ENCODE data around the gene ZNF787.

The ZNF787 gene

GRCh38 chr19:56089344-56089743 lies 31.8 kb downstream of the ZNF787 start:
- DNase-seq (ENCODE audit: extremely low read depth, low read depth) = no peak
- no peak overlapping the region for H3K4me3 ChIP-seq (replicated peaks; ENCODE audit: low read depth, low read length)
- TF ChIP-seq CTCF (IDR thresholded peaks at IDR 0.05; ENCODE audit: low read depth, low read length, missing control alignments) = no peak

- H3K4me3 ChIP-seq (replicated peaks; ENCODE audit: low read depth, low read length) = no peak overlapping the region
- TF ChIP-seq CTCF (IDR thresholded peaks at IDR 0.05; ENCODE audit: low read depth, low read length, missing control alignments) = no peak
- DNase-seq (ENCODE audit: extremely low read depth, low read depth) = no peak
These were observed 32.4 kb downstream of the ZNF787 start for GRCh38 chr19:56088497-56089215.

- TF ChIP-seq CTCF (IDR thresholded peaks at IDR 0.05; ENCODE audit: low read depth, low read length, missing control alignments) = no peak
- DNase-seq (ENCODE audit: extremely low read depth, low read depth) = no peak
- H3K4me3 ChIP-seq (replicated peaks; ENCODE audit: low read depth, low read length) = no peak overlapping the region
These were observed 33.2 kb downstream of the ZNF787 start for GRCh38 chr19:56087647-56088496.

GRCh38 chr19:56086671-56087430 lies 34.2 kb downstream of the ZNF787 start:
- no peak for TF ChIP-seq CTCF (IDR thresholded peaks at IDR 0.05; ENCODE audit: low read depth, low read length, missing control alignments)
- DNase-seq (ENCODE audit: extremely low read depth, low read depth) = no peak
- no peak overlapping the region for H3K4me3 ChIP-seq (replicated peaks; ENCODE audit: low read depth, low read length)

GRCh38 chr19:56085571-56086275 lies 35.4 kb downstream of the ZNF787 start:
- DNase-seq (ENCODE audit: extremely low read depth, low read depth) = no peak
- H3K4me3 ChIP-seq (replicated peaks; ENCODE audit: low read depth, low read length) = no peak overlapping the region
- no peak for TF ChIP-seq CTCF (IDR thresholded peaks at IDR 0.05; ENCODE audit: low read depth, low read length, missing control alignments)

GRCh38 chr19:56084835-56085536 lies 36.1 kb downstream of the ZNF787 start:
- H3K4me3 ChIP-seq (replicated peaks; ENCODE audit: low read depth, low read length) = no peak overlapping the region
- no peak for TF ChIP-seq CTCF (IDR thresholded peaks at IDR 0.05; ENCODE audit: low read depth, low read length, missing control alignments)
- no peak for DNase-seq (ENCODE audit: extremely low read depth, low read depth)

Data from HFF-Myc (cell line).